Measurements from ENCODE around the gene SDC4. TPM values are rescaled to one million over a fixed set of nuclear protein-coding genes. Genes with fewer than 3 reads are reported as not detected.

The SDC4 gene
- total RNA-seq, 5 donors from 2014 or later (not counting 1 experiment from before 2014, with no cell fraction given), result 0.68 to 4.4 (median 3.5) TPM

GRCh38 chr20:45343532-45344167 is 4.6 kb downstream of the SDC4 start:
- no peak overlapping the region for H3K4me3 ChIP-seq (ENCODE audit: control insufficient read depth in 1 of 2, extremely low read depth in 1 of 2, low read length in 1 of 2)
- no peaks in the 10 kb centered on the region for H3K36me3 Mint-ChIP-seq
- ATAC-seq (replicated peaks in 1 of 4), result no peak
- H3K9me3 ChIP-seq, result no peaks in the 10 kb centered on the region
- H3K4me1 Mint-ChIP-seq, result peaks cover 12 to 30% (median 19%) of the 10 kb centered on the region in 3 donors
- peaks cover 0 to 14% of the 10 kb centered on the region in 2 experiments for H3K4me1 ChIP-seq (ENCODE audit: control insufficient read depth in 1 of 2, extremely low read depth in 1 of 2, insufficient read depth in 2 of 2, low read length in 2 of 2)
- H3K9me3 Mint-ChIP-seq, result no peaks in the 10 kb centered on the region
- ChIA-PET POLR2A (no interaction called here), CTCF (no interaction called here)
- H3K27me3 Mint-ChIP-seq, result peaks cover 8 to 12% of the 10 kb centered on the region in 2 donors
- 100% methylated on average over 3 of the region's 6 CpGs for WGBS (ENCODE audit: insufficient coverage)
- no peak overlapping the region for H3K4me3 Mint-ChIP-seq
- H3K27me3 ChIP-seq (replicated peaks in 1 of 2; ENCODE audit: control insufficient read depth in 2 of 2, extremely low read depth in 1 of 2, insufficient read depth in 2 of 2, low read length in 1 of 2), result peaks cover 0 to 17% of the 10 kb centered on the region in 2 experiments
- DNase-seq, result no peak
- no peaks in the 10 kb centered on the region for H3K36me3 ChIP-seq (ENCODE audit: control insufficient read depth in 2 of 2, extremely low read depth in 1 of 2, insufficient read depth in 1 of 2, low read length in 1 of 2)
- H3K27ac Mint-ChIP-seq, result no peak overlapping the region
- H3K27ac ChIP-seq (ENCODE audit: low read length), result no peak overlapping the region

GRCh38 chr20:45342855-45343531 is 5.2 kb downstream of the SDC4 start:
- Mint-ChIP-seq H3K27ac (no peak overlapping the region), H3K36me3 (no peaks in the 10 kb centered on the region), H3K9me3 (no peaks in the 10 kb centered on the region), H3K4me1 (peaks cover 12 to 28% (median 18%) of the 10 kb centered on the region in 3 donors), H3K27me3 (peaks cover 8 to 12% of the 10 kb centered on the region in 2 donors), H3K4me3 (no peak overlapping the region)
- Histone ChIP-seq H3K9me3 (no peaks in the 10 kb centered on the region), H3K36me3 (ENCODE audit: control insufficient read depth in 2 of 2, extremely low read depth in 1 of 2, insufficient read depth in 1 of 2, low read length in 1 of 2) (no peaks in the 10 kb centered on the region), H3K27ac (ENCODE audit: low read length) (no peak overlapping the region), H3K27me3 (replicated peaks in 1 of 2; ENCODE audit: control insufficient read depth in 2 of 2, extremely low read depth in 1 of 2, insufficient read depth in 2 of 2, low read length in 1 of 2) (peaks cover 0 to 16% of the 10 kb centered on the region in 2 experiments), H3K4me1 (ENCODE audit: control insufficient read depth in 1 of 2, extremely low read depth in 1 of 2, insufficient read depth in 2 of 2, low read length in 2 of 2) (peaks cover 0 to 9% of the 10 kb centered on the region in 2 experiments), H3K4me3 (ENCODE audit: control insufficient read depth in 1 of 2, extremely low read depth in 1 of 2, low read length in 1 of 2) (no peak overlapping the region)
- POLR2A ChIA-PET, result no interaction called here
- ATAC-seq (replicated peaks in 1 of 4) (no peak), DNase-seq (no peak)
- WGBS (ENCODE audit: insufficient coverage), result 89% methylated on average over 2 of the region's 6 CpGs
- CTCF ChIA-PET, result no interaction called here

GRCh38 chr20:45341939-45342854 is 6.0 kb downstream of the SDC4 start:
- DNase-seq (no peak), ATAC-seq (replicated peaks in 1 of 4) (no peak)
- ChIA-PET CTCF (no interaction called here), POLR2A (interaction anchor here in 1 of 2 donors (0.6 kb wide), 1 partner anchor 83 kb away, joined by 12 read pairs; no protein-coding TSS in a partner anchor)
- H3K9me3 ChIP-seq, result no peaks in the 10 kb centered on the region
- H3K9me3 Mint-ChIP-seq, result no peaks in the 10 kb centered on the region
- no peaks in the 10 kb centered on the region for H3K36me3 Mint-ChIP-seq
- no peak overlapping the region for H3K27ac ChIP-seq (ENCODE audit: low read length)
- WGBS (ENCODE audit: insufficient coverage), result 82% methylated on average over 12 of the region's 16 CpGs
- H3K27me3 ChIP-seq (replicated peaks in 1 of 2; ENCODE audit: control insufficient read depth in 2 of 2, extremely low read depth in 1 of 2, insufficient read depth in 2 of 2, low read length in 1 of 2), result peaks cover 0 to 10% of the 10 kb centered on the region in 2 experiments
- no peak overlapping the region for H3K4me3 ChIP-seq (ENCODE audit: control insufficient read depth in 1 of 2, extremely low read depth in 1 of 2, low read length in 1 of 2)
- no peaks in the 10 kb centered on the region for H3K36me3 ChIP-seq (ENCODE audit: control insufficient read depth in 2 of 2, extremely low read depth in 1 of 2, insufficient read depth in 1 of 2, low read length in 1 of 2)
- peaks cover 3 to 12% of the 10 kb centered on the region in 2 donors for H3K27me3 Mint-ChIP-seq
- peaks cover 7 to 22% (median 11%) of the 10 kb centered on the region in 3 donors for H3K4me1 Mint-ChIP-seq
- peaks cover 0 to 1% of the 10 kb centered on the region in 2 experiments for H3K4me1 ChIP-seq (ENCODE audit: control insufficient read depth in 1 of 2, extremely low read depth in 1 of 2, insufficient read depth in 2 of 2, low read length in 2 of 2)
- H3K27ac Mint-ChIP-seq, result no peak overlapping the region
- no peak overlapping the region for H3K4me3 Mint-ChIP-seq

GRCh38 chr20:45341579-45341938 is 6.7 kb downstream of the SDC4 start:
- no peaks in the 10 kb centered on the region for H3K9me3 Mint-ChIP-seq
- 100% methylated on average over 1 of the region's 3 CpGs for WGBS (ENCODE audit: insufficient coverage)
- no peak overlapping the region for H3K27ac ChIP-seq (ENCODE audit: low read length)

GRCh38 chr20:45340951-45341350 is 7.3 kb downstream of the SDC4 start:
- no peak overlapping the region for H3K27ac Mint-ChIP-seq
- Histone ChIP-seq H3K9me3 (no peaks in the 10 kb centered on the region), H3K27me3 (replicated peaks in 1 of 2; ENCODE audit: control insufficient read depth in 2 of 2, extremely low read depth in 1 of 2, insufficient read depth in 2 of 2, low read length in 1 of 2) (peaks cover 0 to 7% of the 10 kb centered on the region in 2 experiments), H3K4me1 (ENCODE audit: control insufficient read depth in 1 of 2, extremely low read depth in 1 of 2, insufficient read depth in 2 of 2, low read length in 2 of 2) (no peaks in the 10 kb centered on the region), H3K36me3 (ENCODE audit: control insufficient read depth in 2 of 2, extremely low read depth in 1 of 2, insufficient read depth in 1 of 2, low read length in 1 of 2) (no peaks in the 10 kb centered on the region), H3K4me3 (ENCODE audit: control insufficient read depth in 1 of 2, extremely low read depth in 1 of 2, low read length in 1 of 2) (no peak overlapping the region), H3K27ac (ENCODE audit: low read length) (no peak overlapping the region)
- peaks cover 0 to 8% of the 10 kb centered on the region in 2 donors for H3K27me3 Mint-ChIP-seq
- no peaks in the 10 kb centered on the region for H3K36me3 Mint-ChIP-seq
- WGBS (ENCODE audit: insufficient coverage), result no CpG with 5 or more reads among the region's 1 CpG
- DNase-seq (no peak), ATAC-seq (replicated peaks in 1 of 4) (no peak)
- no peak overlapping the region for H3K4me3 Mint-ChIP-seq
- ChIA-PET POLR2A (no interaction called here), CTCF (interaction anchor here in 1 of 2 donors (0.6 kb wide), 1 partner anchor 429 kb away, joined by 9 read pairs; no protein-coding TSS in a partner anchor)
- H3K4me1 Mint-ChIP-seq, result peaks cover 4 to 10% (median 4%) of the 10 kb centered on the region in 3 donors
- no peaks in the 10 kb centered on the region for H3K9me3 Mint-ChIP-seq

More at GRCh38 chr20:45341579-45341938, 6.7 kb downstream of the SDC4 start:
- H3K4me1 Mint-ChIP-seq, result peaks cover 4 to 15% (median 6%) of the 10 kb centered on the region in 3 donors
- H3K4me3 ChIP-seq (ENCODE audit: control insufficient read depth in 1 of 2, extremely low read depth in 1 of 2, low read length in 1 of 2), result no peak overlapping the region
- H3K4me3 Mint-ChIP-seq, result no peak overlapping the region
- no peaks in the 10 kb centered on the region for H3K4me1 ChIP-seq (ENCODE audit: control insufficient read depth in 1 of 2, extremely low read depth in 1 of 2, insufficient read depth in 2 of 2, low read length in 2 of 2)
- H3K27me3 Mint-ChIP-seq, result peaks cover 1 to 9% of the 10 kb centered on the region in 2 donors
- DNase-seq (no peak), ATAC-seq (replicated peaks in 1 of 4) (no peak)
- H3K36me3 Mint-ChIP-seq, result no peaks in the 10 kb centered on the region
- ChIA-PET POLR2A (no interaction called here), CTCF (interaction anchor here in 1 of 2 donors (0.6 kb wide), 1 partner anchor 429 kb away, joined by 9 read pairs; no protein-coding TSS in a partner anchor)
- H3K27ac Mint-ChIP-seq, result no peak overlapping the region
- H3K27me3 ChIP-seq (replicated peaks in 1 of 2; ENCODE audit: control insufficient read depth in 2 of 2, extremely low read depth in 1 of 2, insufficient read depth in 2 of 2, low read length in 1 of 2), result peaks cover 0 to 10% of the 10 kb centered on the region in 2 experiments
- no peaks in the 10 kb centered on the region for H3K9me3 ChIP-seq
- no peaks in the 10 kb centered on the region for H3K36me3 ChIP-seq (ENCODE audit: control insufficient read depth in 2 of 2, extremely low read depth in 1 of 2, insufficient read depth in 1 of 2, low read length in 1 of 2)

- Histone ChIP-seq H3K27me3 (replicated peaks in 1 of 2; ENCODE audit: control insufficient read depth in 2 of 2, extremely low read depth in 1 of 2, insufficient read depth in 2 of 2, low read length in 1 of 2) (peaks cover 0 to 4% of the 10 kb centered on the region in 2 experiments), H3K4me1 (ENCODE audit: control insufficient read depth in 1 of 2, extremely low read depth in 1 of 2, insufficient read depth in 2 of 2, low read length in 2 of 2) (no peaks in the 10 kb centered on the region), H3K36me3 (ENCODE audit: control insufficient read depth in 2 of 2, extremely low read depth in 1 of 2, insufficient read depth in 1 of 2, low read length in 1 of 2) (no peaks in the 10 kb centered on the region), H3K9me3 (no peaks in the 10 kb centered on the region), H3K27ac (ENCODE audit: low read length) (no peak overlapping the region), H3K4me3 (ENCODE audit: control insufficient read depth in 1 of 2, extremely low read depth in 1 of 2, low read length in 1 of 2) (no peak overlapping the region)
- H3K4me1 Mint-ChIP-seq, result peaks cover under 1 to 6% (median 4%) of the 10 kb centered on the region in 3 donors
- POLR2A ChIA-PET, result no interaction called here
- H3K27me3 Mint-ChIP-seq, result peaks cover 0 to 5% of the 10 kb centered on the region in 2 donors
- no peak overlapping the region for H3K27ac Mint-ChIP-seq
- H3K4me3 Mint-ChIP-seq, result no peak overlapping the region
- DNase-seq (no peak), ATAC-seq (replicated peaks in 1 of 4) (no peak)
- CTCF ChIA-PET, result no interaction called here
- 64% methylated on average over 2 of the region's 5 CpGs for WGBS (ENCODE audit: insufficient coverage)
- H3K9me3 Mint-ChIP-seq, result no peaks in the 10 kb centered on the region
- H3K36me3 Mint-ChIP-seq, result no peaks in the 10 kb centered on the region
Measured at GRCh38 chr20:45340236-45340847, 7.9 kb downstream of the SDC4 start.

Measured in T-cell (primary cell).